Stimulated activated CD4-positive, alpha-beta T cell treated with anti-CD3 and anti-CD28 coated beads, Interleukin-2, amount 100 ng/mL, for 4 hours (primary cell): Measurements from ENCODE around the gene HEMK1.

ENCODE experiments used
- DNase-seq: peaks from one replicate; pipeline ENCODE4 v3.0.0-alpha.2; 2020; ENCODE audit warnings: low read depth

Gene HEMK1

GRCh38 chr3:50612970-50613846 is 43.9 kb downstream of the HEMK1 start:
- no peak for DNase-seq

- no peak for DNase-seq
Observed at GRCh38 chr3:50615190-50615589, 45.9 kb downstream of the HEMK1 start.

GRCh38 chr3:50616003-50616769 is 46.9 kb downstream of the HEMK1 start:
- peak; percentile 81 for DNase-seq

- DNase-seq = peak; percentile 93
Observed at GRCh38 chr3:50616770-50617095, 47.4 kb downstream of the HEMK1 start.

- DNase-seq = no peak
Observed at GRCh38 chr3:50617096-50617791, 47.9 kb downstream of the HEMK1 start, which contains the start of gene MAPKAPK3. Gene MAPKAPK3 (plus strand): TSS chr3:50617151. CDS start chr3:50617566, 415 bp downstream.

- no peak for DNase-seq
Observed at GRCh38 chr3:50617911-50618481, 48.7 kb downstream of the HEMK1 start.

GRCh38 chr3:50620420-50620819 is 51.1 kb downstream of the HEMK1 start:
- DNase-seq = no peak

- DNase-seq = no peak
Observed at GRCh38 chr3:50620820-50621219, 51.5 kb downstream of the HEMK1 start.

- no peak for DNase-seq
Observed at GRCh38 chr3:50622881-50623280, 53.6 kb downstream of the HEMK1 start.

GRCh38 chr3:50623840-50624474 is 54.6 kb downstream of the HEMK1 start:
- peak; percentile 66 for DNase-seq

GRCh38 chr3:50624634-50625033 is 55.3 kb downstream of the HEMK1 start:
- DNase-seq = no peak

- DNase-seq = no peak
Observed at GRCh38 chr3:50625231-50626182, 56.2 kb downstream of the HEMK1 start.

GRCh38 chr3:50626401-50626800 is 57.1 kb downstream of the HEMK1 start:
- DNase-seq = no peak

GRCh38 chr3:50627407-50628051 is 58.2 kb downstream of the HEMK1 start:
- no peak for DNase-seq

GRCh38 chr3:50628601-50629000 is 59.3 kb downstream of the HEMK1 start:
- DNase-seq = no peak

- no peak for DNase-seq
Observed at GRCh38 chr3:50630394-50630793, 61.1 kb downstream of the HEMK1 start.

- no peak for DNase-seq
Observed at GRCh38 chr3:50630877-50631276, 61.6 kb downstream of the HEMK1 start.

GRCh38 chr3:50632450-50632849 is 63.1 kb downstream of the HEMK1 start:
- DNase-seq = no peak

- DNase-seq = no peak
Observed at GRCh38 chr3:50633230-50633790, 64.0 kb downstream of the HEMK1 start.

- no peak for DNase-seq
Observed at GRCh38 chr3:50635066-50635465, 65.7 kb downstream of the HEMK1 start.
